Epidermal melanocyte (primary cell): ENCODE measurements around the gene CRMP1.

Source experiments
- DNase-seq: peaks from one replicate; pipeline ENCODE4 v3.0.0; 2011; ENCODE audit warnings: low spot score; ENCODE audit not compliant: insufficient read length

Gene CRMP1

DNA sequence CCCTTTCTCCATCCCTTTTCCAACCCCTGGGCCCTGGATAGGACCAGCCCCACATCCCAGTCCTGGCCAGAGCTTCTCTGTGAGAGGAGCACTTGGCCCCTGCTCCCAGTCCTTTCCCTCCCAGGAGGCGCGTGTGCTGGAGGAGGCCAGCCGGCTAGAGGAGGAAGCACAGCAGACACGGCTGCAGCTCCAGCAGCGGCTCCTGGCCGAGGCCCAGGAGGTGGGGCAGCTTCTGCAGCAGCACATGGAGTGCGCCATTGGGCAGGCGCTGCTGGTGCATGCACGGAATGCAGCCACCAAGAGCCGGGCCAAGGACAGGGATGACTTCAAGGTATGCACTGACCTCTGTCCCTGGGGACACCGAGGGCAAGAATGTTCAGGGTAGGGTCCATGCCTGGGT lies 94.4 kb downstream of the CRMP1 start:
- no peak for DNase-seq

DNA sequence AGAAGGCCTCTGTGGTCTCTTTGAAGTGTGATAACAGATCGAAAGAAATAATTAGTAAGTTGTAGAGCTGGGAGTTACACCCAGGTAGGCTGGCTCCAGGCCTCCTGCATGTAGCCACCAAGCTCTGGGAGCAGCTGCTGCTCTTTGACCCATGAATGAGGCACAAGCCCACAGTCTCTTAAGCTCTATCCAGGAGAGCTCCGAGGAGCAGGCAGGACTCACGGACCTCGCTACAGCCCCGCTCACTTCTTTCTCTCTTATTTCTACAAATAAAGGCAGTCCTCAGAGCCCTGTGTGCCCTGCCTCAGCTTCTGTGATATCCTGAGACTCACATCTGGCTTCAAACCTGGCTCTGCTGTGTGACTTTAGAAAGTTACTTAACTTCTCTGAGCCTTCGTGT lies 95.0 kb downstream of the CRMP1 start:
- no peak for DNase-seq

DNA sequence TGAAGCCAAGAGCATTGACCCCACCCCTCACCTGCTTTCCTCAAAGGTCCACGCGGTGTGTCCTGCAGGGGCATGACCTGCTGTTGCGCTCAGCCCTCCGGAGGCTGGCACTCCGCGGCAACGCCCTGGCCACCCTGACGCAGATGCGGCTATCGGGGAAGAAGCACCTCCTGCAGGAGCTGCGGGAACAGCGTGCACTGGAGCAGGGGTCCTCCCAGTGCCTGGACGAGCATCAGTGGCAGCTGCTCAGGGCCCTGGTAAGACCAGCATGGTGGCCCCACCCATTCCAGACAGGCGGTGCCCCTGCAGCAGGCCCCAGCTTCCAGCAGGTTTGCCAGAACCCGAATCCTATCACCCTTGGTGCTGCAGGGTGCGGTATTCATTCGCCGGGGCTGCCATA lies 95.9 kb downstream of the CRMP1 start:
- DNase-seq, result no peak

DNA sequence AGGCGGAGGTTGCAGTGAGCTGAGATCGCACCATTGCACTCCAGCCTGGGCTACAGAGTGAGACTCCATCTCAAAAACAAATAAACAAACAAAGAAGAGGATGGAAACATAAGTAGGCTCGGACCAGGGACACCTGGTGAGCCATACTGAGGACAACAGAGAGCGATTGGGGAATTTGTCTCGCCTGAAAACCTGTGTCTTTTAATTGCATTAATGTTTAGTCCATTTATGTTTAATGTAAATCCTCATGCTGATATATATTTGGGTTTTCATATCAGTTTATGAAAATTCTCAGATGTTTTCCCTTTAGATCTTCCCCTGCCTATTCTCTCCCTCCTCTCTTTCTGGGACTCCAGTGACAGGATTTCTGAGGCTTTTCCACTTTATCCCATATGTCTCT lies 97.3 kb downstream of the CRMP1 start:
- DNase-seq, result no peak

DNA sequence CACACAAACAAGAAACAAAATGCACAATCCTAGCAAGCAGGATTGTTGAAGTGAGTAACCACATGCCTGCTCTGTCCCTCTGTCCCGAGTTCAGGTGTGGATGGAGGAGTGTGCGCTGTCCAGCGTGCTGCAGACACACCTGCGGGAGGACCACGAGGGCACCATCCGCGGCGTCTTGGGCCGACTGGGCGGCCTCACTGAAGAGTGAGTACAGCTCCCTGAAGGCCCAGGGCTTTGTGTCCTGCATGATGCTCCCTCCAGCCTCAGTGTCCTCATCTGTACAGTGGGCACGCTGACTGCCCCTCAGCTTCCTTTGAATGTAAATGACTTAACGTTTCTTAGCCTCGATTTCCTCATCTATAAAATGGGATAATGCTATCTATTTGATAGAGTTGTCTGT lies 99.4 kb downstream of the CRMP1 start:
- no peak for DNase-seq

DNA sequence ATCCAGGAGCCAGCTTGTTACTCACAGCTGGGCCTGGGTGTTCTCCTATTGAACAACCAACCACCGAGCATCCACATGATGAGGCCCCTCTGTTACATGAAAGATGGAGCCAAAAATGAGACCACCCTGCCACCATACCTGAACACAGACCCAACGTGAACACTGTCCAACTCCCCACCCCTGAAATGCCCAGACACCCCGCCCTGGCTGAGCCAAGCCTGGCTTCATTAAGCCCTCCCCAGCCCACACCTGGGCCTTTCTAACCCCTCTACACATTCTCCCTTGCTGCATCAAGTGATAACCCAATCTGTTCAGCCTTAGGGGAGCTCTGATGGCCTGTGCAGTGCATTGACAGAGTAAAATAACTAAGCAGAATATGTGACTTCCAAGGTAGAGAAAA lies 101.2 kb downstream of the CRMP1 start:
- DNase-seq, result no peak

DNA sequence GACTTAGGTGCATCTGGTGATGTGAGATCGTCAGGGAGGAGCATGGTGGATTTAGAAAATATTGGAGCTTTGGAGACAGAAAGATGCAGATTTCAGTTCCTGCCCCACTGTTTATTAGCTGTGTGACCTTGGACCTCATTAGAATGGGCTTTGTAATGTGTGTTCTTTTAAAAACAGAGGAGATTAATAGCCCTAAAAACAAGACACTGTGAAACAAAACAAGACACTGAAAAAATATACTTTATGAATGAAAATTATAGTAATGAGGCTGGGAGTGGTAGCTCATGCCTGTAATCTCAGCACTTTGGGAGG lies 102.4 kb downstream of the CRMP1 start:
- no peak for DNase-seq

DNA sequence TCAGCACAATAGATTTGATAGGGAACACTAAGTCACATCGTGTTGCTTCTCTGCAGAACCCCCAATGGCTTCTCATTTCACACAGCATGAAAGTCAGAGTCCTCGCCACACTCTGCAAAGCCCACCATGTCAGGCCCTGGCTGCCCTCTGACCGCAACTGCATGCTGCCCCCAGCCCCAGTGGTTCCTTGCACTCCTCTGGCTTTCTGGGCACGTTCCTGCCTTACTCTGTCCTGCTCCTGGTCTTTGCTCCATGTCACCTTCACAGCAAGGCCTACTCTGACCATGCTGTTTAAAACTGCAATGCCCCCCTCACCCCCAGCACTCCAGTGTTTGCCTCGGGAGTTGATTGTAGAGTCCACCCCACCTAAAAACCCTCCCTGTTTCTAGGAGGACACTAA lies 103.7 kb downstream of the CRMP1 start:
- no peak for DNase-seq

DNA sequence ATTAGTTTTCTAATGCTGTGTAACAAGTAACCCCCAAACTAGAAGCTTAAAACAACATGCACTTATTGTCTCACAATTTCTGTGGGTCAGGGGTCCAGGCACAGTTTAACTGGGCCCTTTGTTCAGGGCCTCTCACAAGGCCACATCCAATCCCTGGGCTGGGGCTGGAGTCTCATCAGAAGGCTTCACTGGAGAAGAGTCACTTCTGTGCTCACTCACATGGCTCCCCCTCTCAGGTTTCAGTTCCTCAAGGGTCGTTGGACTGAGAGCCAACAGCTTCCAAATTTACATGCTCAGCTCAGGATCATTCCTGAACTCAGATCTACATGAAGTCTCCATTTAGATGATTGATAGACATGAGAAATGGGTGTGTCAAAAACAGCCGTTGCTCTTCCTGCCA lies 104.7 kb downstream of the CRMP1 start:
- DNase-seq, result no peak

DNA sequence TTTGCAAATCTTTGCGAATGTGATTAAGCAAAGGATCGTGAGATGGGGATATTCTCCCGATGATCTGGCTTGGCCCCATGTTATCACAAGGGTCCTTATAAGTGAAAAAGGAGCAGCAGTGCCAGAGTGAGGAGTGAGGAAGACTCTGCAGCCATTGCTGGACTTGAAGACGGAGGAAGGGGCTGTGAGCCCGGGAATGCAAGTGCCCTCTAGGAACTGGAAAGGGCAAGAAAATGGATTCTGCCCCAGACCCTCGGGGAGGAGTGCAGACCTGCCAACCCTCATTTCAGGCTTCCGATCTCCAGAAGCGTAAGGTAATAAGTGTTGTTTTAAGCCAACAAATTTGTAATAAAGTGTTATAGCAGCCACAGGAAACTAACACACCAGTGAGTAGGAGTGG lies 105.6 kb downstream of the CRMP1 start:
- DNase-seq, result no peak

DNA sequence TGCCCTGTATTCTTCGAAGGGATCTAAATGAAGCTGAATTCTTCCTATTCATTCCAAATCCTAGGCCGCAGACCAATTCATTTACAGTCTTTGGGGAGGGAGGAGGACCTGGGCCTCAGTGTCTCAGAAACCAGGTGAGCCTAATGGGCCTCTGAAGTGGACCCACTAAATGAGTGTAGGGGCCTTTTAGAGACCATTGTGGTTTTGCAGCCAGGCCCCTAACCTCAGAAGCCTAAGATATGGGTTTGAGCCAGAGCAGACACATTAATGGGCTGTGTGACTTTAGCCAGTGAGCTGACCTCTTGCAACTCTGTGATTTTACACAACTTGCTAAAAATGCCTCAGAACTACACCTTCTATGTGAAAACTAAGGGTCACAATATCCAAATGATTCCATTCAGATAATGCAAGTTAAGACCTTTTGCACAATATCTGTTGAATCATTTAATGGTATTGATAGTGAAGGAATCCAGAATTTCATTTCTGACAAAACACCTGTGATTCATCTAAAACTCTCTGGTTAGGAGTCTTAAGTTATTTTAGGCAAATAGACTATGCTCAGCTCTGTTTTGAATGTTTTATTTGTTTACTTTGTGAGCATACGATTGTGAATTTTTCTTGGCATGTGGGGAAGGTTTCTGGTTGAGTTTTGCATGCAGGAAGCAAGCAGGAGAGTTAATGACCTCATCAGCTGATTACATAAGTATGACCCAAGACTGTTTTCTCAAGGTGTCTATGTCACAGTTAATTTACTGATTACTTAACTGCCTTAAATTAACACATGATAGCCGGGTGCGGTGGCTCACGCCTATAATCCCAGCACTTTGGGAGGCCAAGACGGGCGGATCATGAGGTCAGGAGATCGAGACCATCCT lies 106.8 kb downstream of the CRMP1 start:
- DNase-seq, result no peak

DNA sequence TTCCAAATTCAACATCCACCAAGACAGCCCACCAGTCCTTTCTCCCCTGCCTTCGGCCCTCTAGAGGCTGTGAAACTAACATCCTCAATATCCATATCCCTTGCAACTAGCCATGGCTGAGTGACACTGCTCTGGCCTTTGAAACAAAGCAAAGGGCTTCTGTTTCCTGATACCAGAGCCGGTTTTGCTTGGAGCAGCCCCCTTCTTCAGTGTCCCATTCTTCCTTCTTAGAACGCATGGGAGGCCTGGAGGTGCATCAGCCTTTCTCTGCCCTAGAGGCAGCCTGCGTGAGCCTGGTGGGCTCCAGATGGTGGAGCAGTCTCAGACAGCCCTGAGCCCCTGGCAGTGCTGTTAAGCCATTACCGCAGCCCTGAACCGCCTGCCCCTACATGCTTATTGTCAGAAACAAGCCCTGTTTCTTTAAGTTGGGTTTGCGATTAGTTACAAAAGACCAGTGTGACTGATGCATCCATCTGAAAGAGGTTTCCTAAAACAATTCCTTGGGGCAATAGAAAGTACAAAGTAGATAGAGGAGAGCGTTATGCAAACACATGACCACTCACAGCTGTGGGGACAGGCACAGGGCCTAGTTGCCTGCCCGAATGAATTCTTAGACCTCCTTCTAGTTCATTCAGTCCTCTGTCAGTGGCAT lies 107.8 kb downstream of the CRMP1 start:
- DNase-seq, result peak; percentile 68

DNA sequence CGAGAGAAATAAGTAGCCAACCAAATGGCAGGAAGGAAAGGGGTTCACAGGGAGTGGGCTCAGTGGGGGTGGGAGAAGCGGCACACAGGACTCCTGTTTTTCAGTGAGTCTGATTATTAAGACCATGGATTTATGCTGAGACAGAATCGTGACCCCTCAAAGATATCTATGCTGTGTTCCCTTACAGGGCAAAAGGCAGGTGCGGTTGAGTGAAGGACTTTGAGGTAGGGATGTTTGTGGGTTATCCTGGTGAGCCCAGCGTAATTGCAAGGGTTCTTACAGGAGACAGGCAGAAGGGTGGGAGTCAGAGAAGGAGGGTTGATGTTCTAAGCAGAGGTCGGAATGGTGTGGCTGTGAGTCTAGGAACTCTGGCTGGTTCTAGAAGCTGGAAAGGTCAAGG lies 108.9 kb downstream of the CRMP1 start:
- DNase-seq, result no peak

DNA sequence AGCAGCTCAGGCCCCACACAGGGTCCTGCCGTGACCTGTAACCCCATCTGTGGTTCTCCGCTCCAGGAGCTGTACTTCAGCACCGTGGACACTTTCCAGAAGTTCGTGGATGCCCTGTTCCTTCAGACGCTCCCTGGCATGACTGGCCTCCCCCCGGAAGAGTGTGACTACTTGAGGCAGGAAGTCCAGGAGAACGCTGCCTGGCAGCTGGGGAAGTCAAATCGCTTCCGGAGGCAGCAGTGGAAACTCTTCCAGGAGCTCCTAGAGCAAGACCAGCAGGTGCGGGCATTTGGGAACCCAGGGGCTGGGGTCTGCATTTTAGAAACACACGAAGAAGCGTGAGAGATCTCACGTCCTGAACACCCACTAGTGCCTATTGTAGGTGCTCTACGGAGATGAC lies 109.4 kb downstream of the CRMP1 start:
- no peak for DNase-seq

DNA sequence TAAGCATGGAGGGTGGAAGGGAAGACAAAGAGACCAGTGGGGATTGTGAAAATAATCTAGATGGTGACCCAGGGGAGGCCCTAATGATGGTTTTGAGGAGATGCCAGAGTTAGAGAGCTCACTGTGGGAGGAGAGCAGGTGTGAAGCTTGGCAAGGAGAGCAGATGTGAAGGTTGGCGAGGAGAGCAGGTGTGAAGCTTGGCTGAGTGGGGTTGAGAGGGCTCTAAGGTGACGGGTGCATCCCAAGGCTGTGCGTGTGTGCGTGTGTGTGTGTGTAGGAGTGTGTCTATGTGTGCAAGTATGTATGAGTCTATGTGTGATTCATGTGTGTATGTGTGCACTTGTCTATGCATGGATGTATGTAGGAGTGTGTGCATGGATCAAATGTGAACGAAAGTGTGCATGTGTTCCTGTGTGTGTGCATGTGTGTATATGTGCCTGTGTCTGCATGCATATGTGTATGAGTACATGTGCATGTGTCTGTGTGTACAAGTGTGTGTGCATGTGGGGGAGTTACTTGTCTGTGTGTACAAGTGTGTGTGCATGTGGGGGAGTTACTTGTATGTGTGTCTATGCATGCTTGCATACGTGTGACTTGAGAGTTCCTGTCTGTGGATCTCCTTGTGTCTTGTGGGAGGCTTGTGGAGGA lies 109.9 kb downstream of the CRMP1 start:
- no peak for DNase-seq

DNA sequence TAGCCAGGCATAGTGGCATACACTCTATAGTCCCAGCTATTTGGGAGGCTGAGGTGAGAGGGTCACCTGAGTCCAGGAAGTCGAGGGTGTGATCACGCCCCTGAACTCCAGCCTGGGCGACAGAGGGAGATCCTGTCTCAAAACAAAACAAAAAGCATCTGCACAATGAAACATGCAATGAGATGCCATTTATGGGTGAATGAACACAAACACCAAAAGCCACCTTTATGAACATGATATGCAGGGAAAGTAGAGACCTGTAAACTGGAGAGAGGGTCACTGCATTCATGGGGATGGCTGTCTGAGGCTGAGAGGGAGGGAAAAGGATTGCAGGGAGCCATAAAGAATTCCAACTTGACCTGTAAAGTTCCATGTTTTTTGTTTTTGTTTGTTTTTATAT lies 111.2 kb downstream of the CRMP1 start:
- no peak for DNase-seq

DNA sequence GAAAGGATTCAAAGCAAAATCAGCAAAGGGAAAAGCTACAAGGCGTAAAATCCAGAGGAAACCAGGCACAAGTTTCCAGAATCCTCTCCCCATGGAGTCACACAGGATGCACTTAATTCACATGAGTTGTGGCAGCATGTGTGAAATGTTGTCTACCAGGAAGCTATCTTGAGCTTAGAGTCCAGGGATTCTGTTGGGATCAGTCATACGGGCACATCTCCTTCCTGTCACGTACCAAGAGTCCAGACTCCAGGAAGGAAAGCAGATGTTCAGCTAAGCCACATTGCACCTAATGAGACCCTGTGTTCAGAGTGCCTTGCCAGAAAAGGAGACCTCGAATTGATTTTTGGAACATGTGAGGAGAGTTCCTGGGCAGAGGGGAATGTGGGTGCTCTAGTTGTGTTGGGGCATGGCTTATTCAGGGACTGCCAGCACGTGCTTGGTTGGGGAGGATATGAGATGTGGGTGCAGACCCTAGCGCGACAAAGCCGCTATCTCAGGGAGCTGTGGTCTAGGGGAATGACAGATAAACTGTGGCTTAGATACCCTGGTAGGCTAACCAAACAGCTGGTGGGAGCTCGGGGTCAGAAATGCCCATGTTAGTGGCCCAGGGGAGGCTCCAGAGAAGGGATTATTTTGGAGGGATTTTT lies 111.9 kb downstream of the CRMP1 start:
- peak; percentile 44 for DNase-seq

DNA sequence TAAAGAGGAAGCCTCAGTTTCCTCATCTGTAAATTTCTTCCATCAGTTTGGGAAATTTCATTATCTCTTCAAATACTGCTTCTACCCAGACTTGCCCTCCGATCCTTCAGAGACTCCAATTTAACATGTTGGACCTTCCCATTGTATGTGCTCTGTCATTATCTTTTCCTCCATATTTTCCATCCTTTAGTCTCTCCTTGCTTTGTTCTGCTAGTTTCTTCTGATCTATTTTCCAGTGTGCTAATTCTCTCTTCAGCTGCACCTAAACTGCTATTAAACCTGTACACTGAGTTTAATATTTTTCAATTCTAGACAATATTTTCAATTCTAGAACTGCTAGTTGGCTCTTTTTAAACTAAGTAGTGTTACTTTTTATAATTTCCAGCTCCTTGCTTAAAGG lies 116.4 kb downstream of the CRMP1 start:
- DNase-seq, result no peak

DNA sequence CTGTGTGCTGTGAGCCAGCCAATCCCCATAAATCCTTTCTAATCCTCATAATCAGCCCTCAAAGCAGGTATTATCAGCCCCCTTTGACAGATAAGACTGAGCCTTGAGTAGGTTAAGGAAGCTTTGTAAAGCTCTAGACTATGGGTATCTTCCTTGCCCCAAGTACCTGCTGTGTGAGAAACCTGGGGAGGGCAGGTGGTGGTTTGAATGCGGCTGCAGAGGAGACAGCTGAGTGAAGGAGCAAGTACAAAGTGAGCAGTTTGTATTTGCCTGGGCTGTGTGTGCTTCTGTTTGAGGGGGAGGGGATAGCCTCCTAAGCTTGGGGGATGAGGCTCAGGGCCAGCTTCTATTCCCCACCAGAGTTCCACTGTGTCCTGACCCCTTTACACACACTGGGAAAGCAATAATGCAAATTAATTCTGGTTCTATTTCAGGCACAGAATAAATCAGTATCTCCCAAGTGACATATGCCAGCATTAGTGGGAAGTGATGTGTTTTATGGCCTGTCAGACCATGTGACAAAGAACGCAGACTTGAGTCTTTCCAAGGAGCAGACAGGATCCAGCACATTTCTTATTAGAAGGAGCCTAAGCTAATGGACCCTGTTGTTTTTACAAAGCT lies 118.4 kb downstream of the CRMP1 start:
- no peak for DNase-seq

DNA sequence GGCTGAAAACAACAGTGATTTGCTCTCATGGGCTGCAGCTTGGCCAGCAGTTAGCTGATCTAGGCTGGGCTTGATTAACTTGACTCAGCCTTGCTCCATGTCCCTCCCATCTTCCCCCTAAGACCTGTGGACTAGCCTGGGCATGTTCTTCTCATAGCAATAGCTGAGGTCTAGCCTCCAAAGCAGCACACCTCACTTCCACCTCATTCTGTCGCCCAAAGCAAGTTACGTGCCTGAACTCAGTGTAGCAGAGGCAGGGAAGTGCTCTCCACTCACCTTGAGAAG lies 119.7 kb downstream of the CRMP1 start:
- DNase-seq, result no peak

DNA sequence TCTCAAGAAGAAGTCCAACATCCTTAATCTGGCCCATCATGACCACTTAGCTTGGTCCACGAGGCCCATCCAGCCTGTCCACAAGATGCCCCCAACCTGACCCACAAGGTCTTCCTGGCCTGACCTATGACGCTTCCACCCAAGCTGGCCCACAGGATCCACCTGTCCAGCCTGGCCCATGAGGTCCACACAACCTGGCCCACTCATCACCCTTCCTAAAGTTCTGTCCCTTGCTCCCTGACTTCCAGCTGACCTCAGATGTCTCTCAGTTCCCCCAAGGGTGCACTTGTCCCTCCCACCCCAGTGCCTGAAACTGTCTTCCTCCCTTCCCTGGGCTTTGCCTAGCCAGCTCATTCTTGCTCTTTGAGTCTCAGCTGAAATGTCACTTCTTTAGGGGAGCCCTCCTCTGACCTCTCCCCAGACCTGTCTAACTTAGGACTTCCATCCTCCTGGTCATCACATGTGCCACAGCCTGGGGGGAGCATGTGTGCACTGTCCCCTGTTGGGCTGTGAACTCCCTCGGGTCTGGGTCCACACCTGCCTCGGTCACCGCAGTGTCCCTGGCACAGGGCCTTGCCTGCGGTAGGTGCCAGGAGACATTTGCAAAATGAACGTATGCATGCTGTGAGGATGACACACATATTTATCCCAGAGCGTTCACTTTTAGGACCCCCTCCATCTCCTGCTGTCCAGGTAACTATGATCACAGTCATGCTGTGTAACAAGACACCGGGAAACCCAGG lies 120.2 kb downstream of the CRMP1 start:
- no peak for DNase-seq
